GM13976 (cell line): ENCODE data around the gene HELT.
"Not testable (repeated sequence)": the region's sequence is repeated elsewhere in the genome, so short reads cannot be mapped to it uniquely, and the experiment has no call there.

Experiments
- DNase-seq: peaks from one replicate; pipeline ENCODE4 v3.0.0; 2012; ENCODE audit warnings: low spot score
- in situ Hi-C: fragments of 300-500 bp; cut with MboI; formaldehyde crosslinking; loops from one replicate; pipeline ENCODE4 v1.12.0; 2022; ENCODE audit warnings: low sequenced_read_pairs, mixed read lengths, inconsistent platforms; ENCODE audit not compliant: unreplicated experiment
- TF ChIP-seq, protein P1 (sequence below): IDR thresholded peaks from 2 replicates; pipeline ENCODE4 v1.5.1; 2012; ENCODE audit warnings: borderline replicate concordance, mild to moderate bottlenecking; ENCODE audit not compliant: insufficient read depth; ENCODE audit errors: extremely low read depth, missing control alignments, control extremely low read depth

The HELT gene

DNA sequence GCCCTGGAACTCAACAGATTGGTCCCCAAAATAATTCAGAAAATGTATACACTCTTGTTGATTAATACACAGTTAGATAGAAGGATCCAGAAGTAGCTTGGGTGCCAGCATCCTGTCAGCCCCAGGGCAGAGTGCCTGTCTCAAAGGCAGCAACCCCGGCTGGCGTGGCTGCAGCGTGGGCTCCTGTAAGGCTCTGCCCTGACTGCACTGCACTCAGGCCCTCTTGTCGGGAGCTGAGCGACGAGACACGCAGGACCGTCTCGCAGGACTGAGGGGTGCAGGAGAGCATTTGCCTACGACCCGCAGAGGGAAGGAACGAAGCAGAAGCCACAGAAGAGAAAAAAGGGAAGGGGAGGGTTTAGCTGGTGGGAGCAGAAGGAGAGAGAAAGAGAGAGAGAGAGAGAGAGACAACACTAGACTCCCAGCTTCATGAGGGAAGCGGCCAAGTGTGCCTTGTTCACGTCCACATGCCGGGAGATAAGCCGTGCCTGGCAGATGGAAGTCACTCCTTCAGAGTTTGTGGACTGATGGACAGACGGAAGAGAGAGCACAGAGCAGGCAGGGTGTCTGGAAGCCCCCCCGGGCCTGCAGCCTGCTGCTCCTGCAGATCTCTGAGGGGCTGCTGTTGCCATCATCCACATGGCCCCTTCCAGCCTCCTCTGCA lies 38.7 kb upstream of the HELT start:
- TF ChIP-seq, protein P1, sequence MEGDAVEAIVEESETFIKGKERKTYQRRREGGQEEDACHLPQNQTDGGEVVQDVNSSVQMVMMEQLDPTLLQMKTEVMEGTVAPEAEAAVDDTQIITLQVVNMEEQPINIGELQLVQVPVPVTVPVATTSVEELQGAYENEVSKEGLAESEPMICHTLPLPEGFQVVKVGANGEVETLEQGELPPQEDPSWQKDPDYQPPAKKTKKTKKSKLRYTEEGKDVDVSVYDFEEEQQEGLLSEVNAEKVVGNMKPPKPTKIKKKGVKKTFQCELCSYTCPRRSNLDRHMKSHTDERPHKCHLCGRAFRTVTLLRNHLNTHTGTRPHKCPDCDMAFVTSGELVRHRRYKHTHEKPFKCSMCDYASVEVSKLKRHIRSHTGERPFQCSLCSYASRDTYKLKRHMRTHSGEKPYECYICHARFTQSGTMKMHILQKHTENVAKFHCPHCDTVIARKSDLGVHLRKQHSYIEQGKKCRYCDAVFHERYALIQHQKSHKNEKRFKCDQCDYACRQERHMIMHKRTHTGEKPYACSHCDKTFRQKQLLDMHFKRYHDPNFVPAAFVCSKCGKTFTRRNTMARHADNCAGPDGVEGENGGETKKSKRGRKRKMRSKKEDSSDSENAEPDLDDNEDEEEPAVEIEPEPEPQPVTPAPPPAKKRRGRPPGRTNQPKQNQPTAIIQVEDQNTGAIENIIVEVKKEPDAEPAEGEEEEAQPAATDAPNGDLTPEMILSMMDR = no peak
- no peak for DNase-seq
- in situ Hi-C loops = loop anchor here (10.0 kb wide), 1 partner anchor 215 kb away; no protein-coding TSS in a partner anchor

DNA sequence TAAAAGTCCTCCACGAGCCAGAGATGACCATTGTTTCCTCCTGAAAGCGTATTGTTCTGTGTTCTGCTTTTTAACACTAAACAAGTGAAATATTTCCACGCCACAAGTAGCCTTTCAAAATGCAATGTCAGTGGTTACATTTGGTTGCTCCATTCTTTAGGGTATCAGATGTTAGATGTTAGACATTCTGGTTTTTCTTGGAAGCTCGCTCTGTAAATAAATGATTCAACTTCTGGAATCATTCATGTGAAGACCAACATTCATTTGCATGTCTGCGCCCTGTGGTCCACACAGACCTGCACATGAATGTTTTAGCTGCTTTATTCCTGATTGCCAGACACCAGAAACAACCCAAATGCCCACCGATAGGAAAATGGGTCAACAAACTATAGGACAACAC lies 38.0 kb upstream of the HELT start:
- in situ Hi-C loops = no loop called here
- DNase-seq = no peak
- TF ChIP-seq, protein P1 = no peak

DNA sequence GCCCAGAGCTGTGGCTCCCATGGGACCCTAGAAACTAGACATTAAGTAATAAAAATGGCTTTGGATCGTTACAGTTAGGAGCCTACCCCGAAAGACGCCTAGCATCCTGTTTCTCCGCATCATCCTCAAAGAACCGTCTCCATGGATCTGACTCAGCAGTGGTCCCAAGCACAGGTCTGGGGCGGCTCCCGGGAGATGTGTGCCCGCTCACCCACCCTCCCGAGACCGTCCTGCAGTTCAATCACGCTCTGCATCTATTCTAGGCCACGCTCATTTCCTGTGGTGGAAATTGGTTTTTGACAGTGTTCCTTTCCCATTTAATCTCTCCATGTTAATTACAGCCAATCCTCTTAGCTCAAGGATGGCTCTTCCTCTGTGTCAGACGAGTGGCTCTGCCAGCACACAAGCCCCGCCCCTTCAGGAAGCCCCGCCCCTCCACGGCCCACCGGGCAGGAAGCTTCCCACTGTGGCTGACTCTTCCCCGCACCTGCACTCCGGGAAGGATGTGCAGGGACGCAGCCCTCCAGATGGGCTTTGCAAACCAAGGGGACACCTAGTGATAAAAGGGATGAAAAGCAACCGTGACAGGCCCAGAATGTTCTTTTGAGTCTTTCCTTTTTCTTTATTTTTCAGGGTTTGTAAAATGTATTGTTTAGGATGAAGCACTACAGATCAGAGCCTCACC lies 34.5 kb upstream of the HELT start:
- in situ Hi-C loops = no loop called here

DNA sequence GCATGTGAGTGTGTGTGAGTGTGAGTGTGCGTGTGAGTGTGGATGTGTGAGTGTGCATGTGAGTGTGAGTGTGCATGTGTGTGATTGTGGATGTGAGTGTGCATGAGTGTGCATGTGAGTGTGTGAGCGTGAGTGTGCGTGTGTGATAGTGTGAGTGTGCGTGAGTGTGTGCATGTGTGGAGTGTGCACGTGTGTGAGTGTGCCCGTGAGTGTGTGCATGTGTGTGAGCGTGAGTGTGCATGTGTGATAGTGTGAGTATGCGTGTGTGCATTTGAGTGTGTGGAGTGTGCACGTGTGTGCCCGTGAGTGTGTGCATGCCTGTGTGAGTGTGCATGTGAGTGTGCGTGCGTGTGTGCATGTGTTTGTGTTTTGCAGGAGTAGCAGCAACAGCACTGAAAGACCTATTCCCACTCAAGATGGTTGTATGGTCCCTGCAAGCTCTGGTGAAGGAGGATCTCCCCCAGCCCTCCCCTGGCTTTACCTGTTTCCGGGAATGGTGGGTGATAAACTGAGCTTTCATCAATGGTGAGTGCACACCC lies 30.7 kb upstream of the HELT start:
- DNase-seq = no peak
- TF ChIP-seq, protein P1 = no peak
- in situ Hi-C loops = no loop called here

More for the DNA sequence above, 34.5 kb upstream of the HELT start:
- DNase-seq = peak; percentile 80
- TF ChIP-seq, protein P1 = peak; percentile 37

DNA sequence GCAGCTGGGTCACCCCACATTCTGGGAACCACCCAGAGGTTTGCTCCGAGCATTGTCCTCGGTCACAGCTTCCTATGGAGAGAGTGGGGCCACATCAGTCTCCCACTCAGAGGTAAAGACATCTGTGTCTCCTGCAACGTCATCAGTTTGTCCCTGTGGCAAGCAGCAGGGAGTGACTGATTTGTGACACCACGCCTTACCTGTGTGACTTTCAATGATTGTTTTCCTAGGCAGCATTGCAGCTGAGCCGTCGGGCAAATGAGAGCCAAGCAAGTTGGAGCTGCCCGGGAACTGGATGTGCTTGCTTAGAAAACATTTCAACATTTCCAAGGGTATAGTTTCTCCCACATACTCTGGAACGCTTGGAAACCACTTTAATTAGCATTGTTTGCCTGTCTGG lies 29.7 kb upstream of the HELT start:
- in situ Hi-C loops = no loop called here
- TF ChIP-seq, protein P1 = no peak

DNA sequence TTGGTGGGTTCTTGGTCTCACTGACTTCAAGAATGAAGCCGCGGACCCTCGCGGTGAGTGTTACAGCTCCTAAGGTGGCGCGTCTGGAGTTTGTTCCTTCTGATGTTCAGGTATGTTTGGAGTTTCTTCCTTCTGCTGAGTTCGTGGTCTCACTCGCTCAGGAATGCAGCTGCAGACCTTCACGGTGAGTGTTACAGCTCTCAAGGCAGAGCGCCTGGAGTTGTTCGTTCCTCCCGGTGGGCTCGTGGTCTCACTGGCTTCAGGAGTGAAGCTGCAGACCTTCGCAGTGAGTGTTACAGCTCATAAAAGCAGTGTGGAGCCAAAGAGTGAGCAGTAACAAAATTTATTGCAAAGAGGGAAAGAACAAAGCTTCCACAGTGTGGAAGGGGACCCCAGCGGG lies 29.0 kb upstream of the HELT start:
- in situ Hi-C loops, DNase-seq: not testable (repeated sequence)

More for the DNA sequence above, 29.7 kb upstream of the HELT start:
- no peak for DNase-seq

DNA sequence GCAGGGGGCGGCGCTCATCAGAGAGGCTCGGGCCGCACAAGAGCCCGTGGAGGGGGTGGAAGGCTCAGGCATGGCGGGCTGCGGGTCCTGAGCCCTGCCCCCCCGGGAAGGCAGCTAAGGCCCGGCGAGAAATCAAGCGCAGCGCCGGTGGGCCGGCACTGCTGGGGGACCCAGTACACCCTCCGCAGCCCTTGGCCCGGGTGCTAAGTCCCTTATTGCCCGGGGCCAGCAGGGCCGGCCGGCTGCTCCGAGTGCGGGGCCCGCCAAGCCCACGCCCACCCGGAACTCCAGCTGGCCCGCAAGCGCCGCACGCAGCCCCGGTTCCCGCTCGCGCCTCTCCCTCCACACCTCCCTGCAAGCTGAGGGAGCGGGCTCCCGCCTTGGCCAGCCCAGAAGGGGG lies 28.2 kb upstream of the HELT start:
- not testable (repeated sequence) for DNase-seq

More for the DNA sequence above, 28.2 kb upstream of the HELT start:
- in situ Hi-C loops = not testable (repeated sequence)
